Prostate gland (tissue), 2 donors: Measurements from ENCODE around the gene CLCNKA. TPM values are rescaled to one million over a fixed set of nuclear protein-coding genes. Genes with fewer than 3 reads are reported as not detected.

Experiments
- DNase-seq: peaks from one replicate; pipeline ENCODE4 v3.0.0-alpha.2; 2019; ENCODE audit warnings: low spot score
- H3K27ac ChIP-seq, 2 donors: fragments of 200-600 bp; sonication (generic); 2 replicates each; pipeline ENCODE4 v1.5.1; 2017 to 2019
- H3K27me3 ChIP-seq: fragments of 200-600 bp; sonication (generic); replicated peaks from 2 replicates; pipeline ENCODE4 v1.5.1; 2019; ENCODE audit not compliant: insufficient read depth
- H3K36me3 ChIP-seq, 2 donors: fragments of 200-600 bp; sonication (generic); 1 replicate in 1 of 2; 2 replicates in 1 of 2; pipeline versions ENCODE4 v1.5.1 to v1.8.1; 2017 to 2019
- H3K4me1 ChIP-seq: fragments of 200-600 bp; sonication (generic); replicated peaks from 2 replicates; pipeline ENCODE4 v1.5.1; 2019
- H3K4me3 ChIP-seq, 2 donors: fragments of 200-600 bp; sonication (generic); 2 replicates each; pipeline ENCODE4 v1.5.1; 2017 to 2019
- H3K9me3 ChIP-seq: fragments of 200-600 bp; sonication (generic); 2 replicates; pipeline ENCODE4 v1.5.1; 2017
- CTCF ChIP-seq, 4 experiments: fragments of 200-600 bp in 2 of 4; fragments of 450-650 bp in 2 of 4; sonication (generic) in 2 of 4; IDR thresholded peaks; 1 replicate in 3 of 4; 2 replicates in 1 of 4; pipeline ENCODE4 v1.5.1; 2016 to 2019; ENCODE audit warnings: antibody characterized with exemption in 4 of 4, mild to moderate bottlenecking in 2 of 4, moderate library complexity in 2 of 4
- POLR2A ChIP-seq: fragments of 450-650 bp; IDR thresholded peaks from one replicate; pipeline ENCODE4 v1.6.1; 2016; ENCODE audit warnings: antibody characterized with exemption, mild to moderate bottlenecking
- POLR2AphosphoS5 ChIP-seq: sonication (generic); formaldehyde crosslinking; IDR thresholded peaks from one replicate; pipeline ENCODE4 v1.6.1; 2017; ENCODE audit warnings: antibody characterized with exemption
- WGBS: methylation state at CpG from one replicate; pipeline ENCODE4 v1.1.5; 2018; 5-methylcytosine and 5-hydroxymethylcytosine counted together
- intact Hi-C: fragments of 100-400 bp; cut with DNase I; formaldehyde crosslinking; loops from one replicate; pipeline ENCODE4 v1.14.2; 2022
- total RNA-seq, 2 donors: library from RNA; depleted of rRNA; stranded (reverse); fragments of >200 nt; gene quantifications; one replicate each; pipeline ENCODE4 v1.1.0, GENCODE V29; 2016

Gene CLCNKA
- total RNA-seq, 2 donors from 2014 or later, result 0.41 to 2.1 TPM

GRCh38 chr1:15988856-15989736, 32.7 kb upstream of the CLCNKA start:
- Histone ChIP-seq H3K4me3 (no peak overlapping the region), H3K27me3 (no peaks in the 10 kb centered on the region), H3K27ac (no peak overlapping the region), H3K36me3 (no peaks in the 10 kb centered on the region), H3K9me3 (no peaks in the 10 kb centered on the region), H3K4me1 (no peaks in the 10 kb centered on the region)
- WGBS, result 83% methylated on average over 13 of the region's 13 CpGs
- TF ChIP-seq POLR2AphosphoS5, result no peak
- TF ChIP-seq POLR2A, result no peak
- TF ChIP-seq CTCF (IDR thresholded peaks at IDR 0.05), result no peak
- intact Hi-C loops, result no loop called here
- no peak for DNase-seq

- Histone ChIP-seq H3K4me3 (no peak overlapping the region), H3K27ac (no peak overlapping the region), H3K36me3 (no peaks in the 10 kb centered on the region), H3K9me3 (no peaks in the 10 kb centered on the region), H3K4me1 (no peaks in the 10 kb centered on the region), H3K27me3 (no peaks in the 10 kb centered on the region)
- 55% methylated on average over 9 of the region's 9 CpGs for WGBS
- no peak for TF ChIP-seq POLR2A
- no peak for TF ChIP-seq POLR2AphosphoS5
- no peak for TF ChIP-seq CTCF (IDR thresholded peaks at IDR 0.05)
- intact Hi-C loops, result loop anchor here (5.0 kb wide), 2 partner anchors 172 to 197 kb away; no protein-coding TSS in a partner anchor
- no peak for DNase-seq
These were observed 32.1 kb upstream of the CLCNKA start for GRCh38 chr1:15989776-15990175.

GRCh38 chr1:15991427-15992186, 30.2 kb upstream of the CLCNKA start:
- Histone ChIP-seq H3K27me3 (no peaks in the 10 kb centered on the region), H3K4me1 (no peaks in the 10 kb centered on the region), H3K4me3 (no peak overlapping the region), H3K9me3 (no peaks in the 10 kb centered on the region), H3K36me3 (no peaks in the 10 kb centered on the region), H3K27ac (no peak overlapping the region)
- DNase-seq, result no peak
- TF ChIP-seq CTCF (IDR thresholded peaks at IDR 0.05) (no peak), POLR2A (no peak), POLR2AphosphoS5 (no peak)
- 98% methylated on average over 10 of the region's 11 CpGs for WGBS
- intact Hi-C loops, result loop anchor here (5.0 kb wide), 2 partner anchors 174 to 199 kb away; no protein-coding TSS in a partner anchor

- H3K9me3 ChIP-seq, result no peaks in the 10 kb centered on the region
- H3K27ac ChIP-seq, result no peak overlapping the region
- TF ChIP-seq POLR2A, result no peak
- no peak for TF ChIP-seq POLR2AphosphoS5
- TF ChIP-seq CTCF (IDR thresholded peaks at IDR 0.05), result no peak
- WGBS, result 97% methylated on average over 6 of the region's 7 CpGs
- DNase-seq, result no peak
- H3K36me3 ChIP-seq, result no peaks in the 10 kb centered on the region
- intact Hi-C loops, result loop anchor here (5.0 kb wide), 2 partner anchors 175 to 200 kb away; no protein-coding TSS in a partner anchor
- H3K4me1 ChIP-seq, result no peaks in the 10 kb centered on the region
- no peak overlapping the region for H3K4me3 ChIP-seq
- H3K27me3 ChIP-seq, result no peaks in the 10 kb centered on the region
These were observed 29.7 kb upstream of the CLCNKA start for GRCh38 chr1:15992187-15992553.
